Prostate gland (tissue), 2 donors: Measurements from ENCODE around the gene RAPGEF3. TPM values are rescaled to one million over a fixed set of nuclear protein-coding genes. Genes with fewer than 3 reads are reported as not detected.

Experiments used
- DNase-seq: peaks from one replicate; pipeline ENCODE4 v3.0.0-alpha.2; 2019; ENCODE audit warnings: low spot score
- H3K27ac ChIP-seq, 2 donors: fragments of 200-600 bp; sonication (generic); 2 replicates each; pipeline ENCODE4 v1.5.1; 2017 to 2019
- H3K27me3 ChIP-seq: fragments of 200-600 bp; sonication (generic); replicated peaks from 2 replicates; pipeline ENCODE4 v1.5.1; 2019; ENCODE audit not compliant: insufficient read depth
- H3K36me3 ChIP-seq, 2 donors: fragments of 200-600 bp; sonication (generic); 1 replicate in 1 of 2; 2 replicates in 1 of 2; pipeline versions ENCODE4 v1.5.1 to v1.8.1; 2017 to 2019
- H3K4me1 ChIP-seq: fragments of 200-600 bp; sonication (generic); replicated peaks from 2 replicates; pipeline ENCODE4 v1.5.1; 2019
- H3K4me3 ChIP-seq, 2 donors: fragments of 200-600 bp; sonication (generic); 2 replicates each; pipeline ENCODE4 v1.5.1; 2017 to 2019
- H3K9me3 ChIP-seq: fragments of 200-600 bp; sonication (generic); 2 replicates; pipeline ENCODE4 v1.5.1; 2017
- POLR2A ChIP-seq: fragments of 450-650 bp; IDR thresholded peaks from one replicate; pipeline ENCODE4 v1.6.1; 2016; ENCODE audit warnings: antibody characterized with exemption, mild to moderate bottlenecking
- POLR2AphosphoS5 ChIP-seq: sonication (generic); formaldehyde crosslinking; IDR thresholded peaks from one replicate; pipeline ENCODE4 v1.6.1; 2017; ENCODE audit warnings: antibody characterized with exemption
- WGBS: methylation state at CpG from one replicate; pipeline ENCODE4 v1.1.5; 2018; 5-methylcytosine and 5-hydroxymethylcytosine counted together
- intact Hi-C: fragments of 100-400 bp; cut with DNase I; formaldehyde crosslinking; loops from one replicate; pipeline ENCODE4 v1.14.2; 2022
- total RNA-seq, 2 donors: library from RNA; depleted of rRNA; stranded (reverse); fragments of >200 nt; gene quantifications; one replicate each; pipeline ENCODE4 v1.1.0, GENCODE V29; 2016
- TF ChIP-seq, protein P1 (sequence below), 4 experiments: fragments of 200-600 bp in 2 of 4; fragments of 450-650 bp in 2 of 4; sonication (generic) in 2 of 4; IDR thresholded peaks; 1 replicate in 3 of 4; 2 replicates in 1 of 4; pipeline ENCODE4 v1.5.1; 2016 to 2019; ENCODE audit warnings: antibody characterized with exemption in 4 of 4, mild to moderate bottlenecking in 2 of 4, moderate library complexity in 2 of 4

RAPGEF3 gene, protein sequence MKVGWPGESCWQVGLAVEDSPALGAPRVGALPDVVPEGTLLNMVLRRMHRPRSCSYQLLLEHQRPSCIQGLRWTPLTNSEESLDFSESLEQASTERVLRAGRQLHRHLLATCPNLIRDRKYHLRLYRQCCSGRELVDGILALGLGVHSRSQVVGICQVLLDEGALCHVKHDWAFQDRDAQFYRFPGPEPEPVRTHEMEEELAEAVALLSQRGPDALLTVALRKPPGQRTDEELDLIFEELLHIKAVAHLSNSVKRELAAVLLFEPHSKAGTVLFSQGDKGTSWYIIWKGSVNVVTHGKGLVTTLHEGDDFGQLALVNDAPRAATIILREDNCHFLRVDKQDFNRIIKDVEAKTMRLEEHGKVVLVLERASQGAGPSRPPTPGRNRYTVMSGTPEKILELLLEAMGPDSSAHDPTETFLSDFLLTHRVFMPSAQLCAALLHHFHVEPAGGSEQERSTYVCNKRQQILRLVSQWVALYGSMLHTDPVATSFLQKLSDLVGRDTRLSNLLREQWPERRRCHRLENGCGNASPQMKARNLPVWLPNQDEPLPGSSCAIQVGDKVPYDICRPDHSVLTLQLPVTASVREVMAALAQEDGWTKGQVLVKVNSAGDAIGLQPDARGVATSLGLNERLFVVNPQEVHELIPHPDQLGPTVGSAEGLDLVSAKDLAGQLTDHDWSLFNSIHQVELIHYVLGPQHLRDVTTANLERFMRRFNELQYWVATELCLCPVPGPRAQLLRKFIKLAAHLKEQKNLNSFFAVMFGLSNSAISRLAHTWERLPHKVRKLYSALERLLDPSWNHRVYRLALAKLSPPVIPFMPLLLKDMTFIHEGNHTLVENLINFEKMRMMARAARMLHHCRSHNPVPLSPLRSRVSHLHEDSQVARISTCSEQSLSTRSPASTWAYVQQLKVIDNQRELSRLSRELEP
- 10 to 100 TPM; 19.1 to 28.5 TPM for total RNA-seq

- peak; percentile 84 for TF ChIP-seq POLR2AphosphoS5
- TF ChIP-seq, protein P1, sequence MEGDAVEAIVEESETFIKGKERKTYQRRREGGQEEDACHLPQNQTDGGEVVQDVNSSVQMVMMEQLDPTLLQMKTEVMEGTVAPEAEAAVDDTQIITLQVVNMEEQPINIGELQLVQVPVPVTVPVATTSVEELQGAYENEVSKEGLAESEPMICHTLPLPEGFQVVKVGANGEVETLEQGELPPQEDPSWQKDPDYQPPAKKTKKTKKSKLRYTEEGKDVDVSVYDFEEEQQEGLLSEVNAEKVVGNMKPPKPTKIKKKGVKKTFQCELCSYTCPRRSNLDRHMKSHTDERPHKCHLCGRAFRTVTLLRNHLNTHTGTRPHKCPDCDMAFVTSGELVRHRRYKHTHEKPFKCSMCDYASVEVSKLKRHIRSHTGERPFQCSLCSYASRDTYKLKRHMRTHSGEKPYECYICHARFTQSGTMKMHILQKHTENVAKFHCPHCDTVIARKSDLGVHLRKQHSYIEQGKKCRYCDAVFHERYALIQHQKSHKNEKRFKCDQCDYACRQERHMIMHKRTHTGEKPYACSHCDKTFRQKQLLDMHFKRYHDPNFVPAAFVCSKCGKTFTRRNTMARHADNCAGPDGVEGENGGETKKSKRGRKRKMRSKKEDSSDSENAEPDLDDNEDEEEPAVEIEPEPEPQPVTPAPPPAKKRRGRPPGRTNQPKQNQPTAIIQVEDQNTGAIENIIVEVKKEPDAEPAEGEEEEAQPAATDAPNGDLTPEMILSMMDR (IDR thresholded peaks at IDR 0.05), result peak; percentile 31 to 57 (median 42)
- TF ChIP-seq POLR2A, result peak; percentile 21
- Histone ChIP-seq H3K27ac (peak within 1 kb of the TSS; percentile 76 to 78), H3K27me3 (no peaks in the 10 kb centered on the region), H3K4me1 (peaks cover 16% of the 10 kb centered on the region), H3K36me3 (no peaks in the 10 kb centered on the region), H3K4me3 (peak within 1 kb of the TSS; percentile 51 to 60), H3K9me3 (no peaks in the 10 kb centered on the region)
- WGBS, result 1% methylated on average over 47 of the region's 57 CpGs
- peak; percentile 88 for DNase-seq
- intact Hi-C loops, result loop anchor here (5.0 kb wide), 1 partner anchor 42 kb away; no protein-coding TSS in a partner anchor
Observed at GRCh38 chr12:47758834-47759690, at the start of gene RAPGEF3. Gene RAPGEF3, minus strand, starts transcription at chr12:47758880. Its CDS starts 324 bp downstream, at chr12:47758556.

GRCh38 chr12:47808050-47808449, 49.4 kb upstream of the RAPGEF3 start:
- DNase-seq, result no peak
- intact Hi-C loops, result no loop called here
- 17% methylated on average over 8 of the region's 9 CpGs for WGBS
- Histone ChIP-seq H3K4me3 (no peak overlapping the region), H3K4me1 (peaks cover 31% of the 10 kb centered on the region), H3K36me3 (no peaks in the 10 kb centered on the region), H3K27me3 (no peaks in the 10 kb centered on the region), H3K9me3 (no peaks in the 10 kb centered on the region), H3K27ac (peak overlapping the region; percentile 15 to 46)
- TF ChIP-seq POLR2AphosphoS5, result no peak
- no peak for TF ChIP-seq POLR2A
- TF ChIP-seq, protein P1 (IDR thresholded peaks at IDR 0.05), result no peak

GRCh38 chr12:47807338-47807737, 48.7 kb upstream of the RAPGEF3 start:
- Histone ChIP-seq H3K4me3 (no peak overlapping the region), H3K27ac (peak overlapping the region in 1 of 2 donors; percentile 15), H3K4me1 (peaks cover 31% of the 10 kb centered on the region), H3K27me3 (no peaks in the 10 kb centered on the region), H3K9me3 (no peaks in the 10 kb centered on the region), H3K36me3 (no peaks in the 10 kb centered on the region)
- WGBS, result 59% methylated on average over 5 of the region's 5 CpGs
- DNase-seq, result no peak
- TF ChIP-seq POLR2AphosphoS5 (no peak), POLR2A (no peak)
- TF ChIP-seq, protein P1 (IDR thresholded peaks at IDR 0.05), result no peak
- intact Hi-C loops, result no loop called here

DNA sequence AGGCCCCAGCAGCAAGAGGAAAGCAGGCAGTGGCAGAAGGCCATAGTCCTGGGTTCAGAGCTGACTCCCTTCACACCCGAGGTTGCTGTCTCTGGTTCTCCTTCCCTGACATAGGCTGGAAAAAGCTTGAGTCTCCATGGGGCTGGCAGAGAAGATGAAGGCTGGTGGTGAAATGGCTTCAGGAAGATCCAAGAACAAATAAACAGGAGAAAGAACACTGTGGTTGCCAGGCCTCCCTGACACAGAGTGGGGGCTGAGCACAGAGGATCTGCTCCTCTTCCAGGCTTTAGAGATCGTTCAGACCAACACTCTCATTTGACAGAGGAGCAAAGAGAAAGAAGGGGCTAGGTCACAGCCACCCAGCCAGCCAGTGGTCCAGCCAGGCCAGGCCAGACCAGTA, 46.7 kb upstream of the RAPGEF3 start:
- intact Hi-C loops, result no loop called here
- Histone ChIP-seq H3K9me3 (no peaks in the 10 kb centered on the region), H3K27me3 (no peaks in the 10 kb centered on the region), H3K4me3 (no peak overlapping the region), H3K4me1 (peaks cover 31% of the 10 kb centered on the region), H3K36me3 (no peaks in the 10 kb centered on the region), H3K27ac (peak overlapping the region; percentile 21 to 49)
- WGBS, result 25% methylated on average over 2 of the region's 2 CpGs
- TF ChIP-seq POLR2AphosphoS5, result peak; percentile 45
- TF ChIP-seq, protein P1 (IDR thresholded peaks at IDR 0.05), result no peak
- no peak for DNase-seq
